Neural cell (in vitro differentiated cells): ENCODE data around the gene USP32. TPM values are rescaled to one million over a fixed set of nuclear protein-coding genes. Genes with fewer than 3 reads are reported as not detected.

Experiments used
- H2AFZ ChIP-seq: fragments of 200-600, 300-800 bp; sonication (generic), shearing (Covaris generic); 2 replicates; pipeline ENCODE4 v1.6.0; 2014; ENCODE audit warnings: low read depth, mild to moderate bottlenecking, antibody characterized with exemption, low read length, moderate library complexity
- H3F3A ChIP-seq: fragments of 200-600 bp; shearing (Covaris generic); 2 replicates; pipeline ENCODE4 v1.6.1; 2016; ENCODE audit warnings: mild to moderate bottlenecking, moderate library complexity, mixed read lengths, antibody characterized with exemption, low read length; ENCODE audit not compliant: insufficient read depth, poor library complexity, severe bottlenecking
- H3K27ac ChIP-seq: fragments of 200-600, 300-800 bp; sonication (generic), shearing (Covaris generic); 2 replicates; pipeline ENCODE4 v1.5.1; 2014; ENCODE audit warnings: mild to moderate bottlenecking, low read length, moderate library complexity
- H3K27me3 ChIP-seq: fragments of 300-800, 200-600 bp; sonication (generic), shearing (Covaris generic); 2 replicates; pipeline ENCODE4 v1.6.0; 2014; ENCODE audit warnings: mild to moderate bottlenecking, low read depth, low read length, moderate library complexity; ENCODE audit not compliant: insufficient read depth
- H3K36me3 ChIP-seq: fragments of 300-800, 200-600 bp; sonication (generic), shearing (Covaris generic); 2 replicates; pipeline ENCODE4 v1.5.1; 2014; ENCODE audit warnings: mild to moderate bottlenecking, antibody characterized with exemption, low read length, moderate library complexity; ENCODE audit not compliant: insufficient read depth
- H3K4me2 ChIP-seq: fragments of 300-800, 200-600 bp; sonication (generic), shearing (Covaris generic); 2 replicates; pipeline ENCODE4 v1.6.0; 2014; ENCODE audit warnings: mild to moderate bottlenecking, low read length
- H3K4me3 ChIP-seq: fragments of 300-800, 200-600 bp; sonication (generic), shearing (Covaris generic); 2 replicates; pipeline ENCODE4 v1.5.1; 2014; ENCODE audit warnings: mild to moderate bottlenecking, low read length, moderate library complexity
- H3K79me2 ChIP-seq: fragments of 200-600 bp; shearing (Covaris generic); replicated peaks from 2 replicates; pipeline ENCODE4 v1.6.0; 2014; ENCODE audit warnings: mild to moderate bottlenecking, low read length, moderate library complexity; ENCODE audit not compliant: insufficient read depth
- H3K9ac ChIP-seq: fragments of 300-800, 200-600 bp; sonication (generic), shearing (Covaris generic); 2 replicates; pipeline ENCODE4 v1.6.1; 2016; ENCODE audit warnings: mild to moderate bottlenecking, low read length, mixed read lengths
- H3K9me2 ChIP-seq: fragments of 200-600 bp; shearing (Covaris generic); 2 replicates; pipeline ENCODE4 v1.6.1; 2016; ENCODE audit warnings: mild to moderate bottlenecking, low read length, mixed read lengths; ENCODE audit not compliant: insufficient read depth
- H3K9me3 ChIP-seq: fragments of 200-600, 300-800 bp; sonication (generic), shearing (Covaris generic); 2 replicates; pipeline ENCODE4 v1.6.1; 2016; ENCODE audit warnings: mild to moderate bottlenecking, mixed run types, low read length, moderate library complexity, mixed read lengths
- H4K20me1 ChIP-seq: fragments of 200-600 bp; shearing (Covaris generic); 2 replicates; pipeline ENCODE4 v1.6.1; 2016; ENCODE audit warnings: mild to moderate bottlenecking, mixed run types; ENCODE audit not compliant: insufficient read depth
- EP300 ChIP-seq: fragments of 450-650 bp; conservative IDR thresholded peaks from 2 replicates; pipeline ENCODE4 v1.6.1; 2014; ENCODE audit warnings: antibody characterized with exemption, mild to moderate bottlenecking, moderate library complexity; ENCODE audit not compliant: poor library complexity, severe bottlenecking
- EZH2 ChIP-seq: fragments of 200-600, 300-800 bp; shearing (Covaris generic), sonication (generic); IDR thresholded peaks from 2 replicates; pipeline ENCODE4 v1.6.1; 2014; ENCODE audit warnings: antibody characterized with exemption, low read length, borderline replicate concordance, mild to moderate bottlenecking; ENCODE audit not compliant: insufficient read depth, poor library complexity, severe bottlenecking
- MXI1 ChIP-seq: fragments of 450-650 bp; conservative IDR thresholded peaks from 2 replicates; pipeline ENCODE4 v1.6.1; 2014; ENCODE audit warnings: antibody characterized with exemption, mild to moderate bottlenecking; ENCODE audit not compliant: poor library complexity, severe bottlenecking
- POLR2AphosphoS5 ChIP-seq: IDR thresholded peaks from 2 replicates; pipeline ENCODE4 v1.6.1; 2012
- RAD21 ChIP-seq: fragments of 450-650 bp; conservative IDR thresholded peaks from 2 replicates; pipeline ENCODE4 v1.6.1; 2014; ENCODE audit warnings: antibody characterized with exemption, mild to moderate bottlenecking, moderate library complexity
- SMC3 ChIP-seq: fragments of 450-650 bp; conservative IDR thresholded peaks from 2 replicates; pipeline ENCODE4 v1.6.1; 2014; ENCODE audit warnings: antibody characterized with exemption, mild to moderate bottlenecking, moderate library complexity; ENCODE audit not compliant: poor library complexity
- TAF1 ChIP-seq: IDR thresholded peaks from 2 replicates; pipeline ENCODE4 v1.6.1; 2012; ENCODE audit warnings: low read depth
- polyA plus RNA-seq: library from polyadenylated mRNA; depleted of rRNA; stranded (reverse); fragments of >200 nt; gene quantifications from 2 replicates; pipeline ENCODE4 v1.2.3, GENCODE V29; 2014
- TF ChIP-seq, protein P1 (sequence below): IDR thresholded peaks from 2 replicates; pipeline ENCODE4 v1.6.1; 2012; ENCODE audit warnings: borderline replicate concordance
- TF ChIP-seq, protein P2 (sequence below): fragments of 450-650 bp; IDR thresholded peaks from 2 replicates; pipeline ENCODE4 v1.5.1; 2014; ENCODE audit warnings: antibody characterized with exemption, mild to moderate bottlenecking, moderate library complexity; ENCODE audit not compliant: poor library complexity, severe bottlenecking

The USP32 gene
- polyA plus RNA-seq, 1 donor from 2014 or later = 25.7 TPM

DNA sequence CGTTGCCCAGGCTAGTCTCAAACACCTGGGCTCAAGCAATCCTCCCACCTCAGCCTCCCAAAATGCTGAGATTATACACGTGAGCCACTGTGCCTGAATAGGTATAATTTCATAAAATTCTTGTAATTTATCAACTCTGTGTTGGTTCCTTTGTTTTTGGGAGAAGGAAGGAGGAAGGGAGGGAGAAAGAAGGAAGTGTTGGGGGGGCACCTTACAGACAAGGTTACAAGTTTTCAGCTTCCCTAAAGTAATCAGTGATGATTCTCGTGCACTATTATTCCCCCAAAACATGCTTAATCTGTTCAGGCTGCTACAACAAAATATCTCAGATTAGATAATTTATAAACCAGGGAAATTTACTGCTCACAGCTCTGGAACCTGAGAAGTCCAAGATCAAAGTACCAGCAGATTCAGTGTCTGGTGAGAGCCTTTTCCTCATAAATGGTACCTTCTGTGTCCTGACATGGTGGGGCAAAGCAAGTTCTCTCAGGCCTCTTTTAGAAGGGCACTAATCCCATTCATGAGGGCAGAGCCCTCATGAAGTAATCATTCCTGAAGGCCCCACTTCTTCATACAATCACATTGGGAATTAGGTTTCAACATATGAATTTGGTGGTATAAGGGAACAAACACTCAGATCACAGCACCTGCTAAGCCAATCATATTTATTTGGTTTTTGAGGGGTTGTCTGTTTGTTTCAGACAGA is 28.1 kb downstream of the USP32 start:
- no peaks in the 10 kb centered on the region for H4K20me1 ChIP-seq

DNA sequence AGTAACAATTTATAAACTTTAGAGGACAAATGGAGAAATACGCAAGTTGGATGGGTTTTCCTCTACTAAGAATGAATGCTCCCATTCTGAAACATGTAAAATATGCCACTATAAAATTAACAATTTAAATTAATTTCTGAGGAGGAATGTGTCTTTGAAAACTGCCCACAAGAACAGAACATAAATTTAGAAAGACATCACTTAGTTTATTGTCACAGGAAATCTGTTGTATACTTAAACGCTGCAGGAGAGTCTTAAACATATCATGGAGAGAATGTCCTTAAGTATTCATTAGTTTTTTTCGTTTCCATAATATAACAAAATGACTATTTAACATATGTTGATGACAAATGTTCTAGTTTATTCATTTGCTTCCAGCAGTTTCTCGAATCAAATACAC is 29.6 kb downstream of the USP32 start:
- H3K4me2 ChIP-seq = no peak overlapping the region
- H3K27me3 ChIP-seq = no peaks in the 10 kb centered on the region
- H3K36me3 ChIP-seq = no peaks in the 10 kb centered on the region
- H3K9me2 ChIP-seq = no peaks in the 10 kb centered on the region
- no peak for TF ChIP-seq RAD21
- TF ChIP-seq, protein P1, sequence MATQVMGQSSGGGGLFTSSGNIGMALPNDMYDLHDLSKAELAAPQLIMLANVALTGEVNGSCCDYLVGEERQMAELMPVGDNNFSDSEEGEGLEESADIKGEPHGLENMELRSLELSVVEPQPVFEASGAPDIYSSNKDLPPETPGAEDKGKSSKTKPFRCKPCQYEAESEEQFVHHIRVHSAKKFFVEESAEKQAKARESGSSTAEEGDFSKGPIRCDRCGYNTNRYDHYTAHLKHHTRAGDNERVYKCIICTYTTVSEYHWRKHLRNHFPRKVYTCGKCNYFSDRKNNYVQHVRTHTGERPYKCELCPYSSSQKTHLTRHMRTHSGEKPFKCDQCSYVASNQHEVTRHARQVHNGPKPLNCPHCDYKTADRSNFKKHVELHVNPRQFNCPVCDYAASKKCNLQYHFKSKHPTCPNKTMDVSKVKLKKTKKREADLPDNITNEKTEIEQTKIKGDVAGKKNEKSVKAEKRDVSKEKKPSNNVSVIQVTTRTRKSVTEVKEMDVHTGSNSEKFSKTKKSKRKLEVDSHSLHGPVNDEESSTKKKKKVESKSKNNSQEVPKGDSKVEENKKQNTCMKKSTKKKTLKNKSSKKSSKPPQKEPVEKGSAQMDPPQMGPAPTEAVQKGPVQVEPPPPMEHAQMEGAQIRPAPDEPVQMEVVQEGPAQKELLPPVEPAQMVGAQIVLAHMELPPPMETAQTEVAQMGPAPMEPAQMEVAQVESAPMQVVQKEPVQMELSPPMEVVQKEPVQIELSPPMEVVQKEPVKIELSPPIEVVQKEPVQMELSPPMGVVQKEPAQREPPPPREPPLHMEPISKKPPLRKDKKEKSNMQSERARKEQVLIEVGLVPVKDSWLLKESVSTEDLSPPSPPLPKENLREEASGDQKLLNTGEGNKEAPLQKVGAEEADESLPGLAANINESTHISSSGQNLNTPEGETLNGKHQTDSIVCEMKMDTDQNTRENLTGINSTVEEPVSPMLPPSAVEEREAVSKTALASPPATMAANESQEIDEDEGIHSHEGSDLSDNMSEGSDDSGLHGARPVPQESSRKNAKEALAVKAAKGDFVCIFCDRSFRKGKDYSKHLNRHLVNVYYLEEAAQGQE = no peak
- no peak for TF ChIP-seq EZH2
- TF ChIP-seq EP300 = no peak
- TF ChIP-seq, protein P2, sequence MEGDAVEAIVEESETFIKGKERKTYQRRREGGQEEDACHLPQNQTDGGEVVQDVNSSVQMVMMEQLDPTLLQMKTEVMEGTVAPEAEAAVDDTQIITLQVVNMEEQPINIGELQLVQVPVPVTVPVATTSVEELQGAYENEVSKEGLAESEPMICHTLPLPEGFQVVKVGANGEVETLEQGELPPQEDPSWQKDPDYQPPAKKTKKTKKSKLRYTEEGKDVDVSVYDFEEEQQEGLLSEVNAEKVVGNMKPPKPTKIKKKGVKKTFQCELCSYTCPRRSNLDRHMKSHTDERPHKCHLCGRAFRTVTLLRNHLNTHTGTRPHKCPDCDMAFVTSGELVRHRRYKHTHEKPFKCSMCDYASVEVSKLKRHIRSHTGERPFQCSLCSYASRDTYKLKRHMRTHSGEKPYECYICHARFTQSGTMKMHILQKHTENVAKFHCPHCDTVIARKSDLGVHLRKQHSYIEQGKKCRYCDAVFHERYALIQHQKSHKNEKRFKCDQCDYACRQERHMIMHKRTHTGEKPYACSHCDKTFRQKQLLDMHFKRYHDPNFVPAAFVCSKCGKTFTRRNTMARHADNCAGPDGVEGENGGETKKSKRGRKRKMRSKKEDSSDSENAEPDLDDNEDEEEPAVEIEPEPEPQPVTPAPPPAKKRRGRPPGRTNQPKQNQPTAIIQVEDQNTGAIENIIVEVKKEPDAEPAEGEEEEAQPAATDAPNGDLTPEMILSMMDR = no peak
- no peak for TF ChIP-seq POLR2AphosphoS5
- no peak for TF ChIP-seq TAF1
- no peak overlapping the region for H2AFZ ChIP-seq
- no peaks in the 10 kb centered on the region for H3K9me3 ChIP-seq
- H3K79me2 ChIP-seq = peaks cover 10% of the 10 kb centered on the region
- no peaks in the 10 kb centered on the region for H3F3A ChIP-seq
- no peak overlapping the region for H3K9ac ChIP-seq
- no peaks in the 10 kb centered on the region for H4K20me1 ChIP-seq
- no peak overlapping the region for H3K27ac ChIP-seq
- no peak overlapping the region for H3K4me3 ChIP-seq

More for the DNA sequence above, 28.1 kb downstream of the USP32 start:
- H3K4me2 ChIP-seq = no peak overlapping the region
- H3K4me3 ChIP-seq = no peak overlapping the region
- H3F3A ChIP-seq = no peaks in the 10 kb centered on the region
- no peak overlapping the region for H3K9ac ChIP-seq
- no peak for TF ChIP-seq MXI1
- no peak for TF ChIP-seq POLR2AphosphoS5
- H3K9me2 ChIP-seq = no peaks in the 10 kb centered on the region
- no peak overlapping the region for H2AFZ ChIP-seq
- H3K27me3 ChIP-seq = no peaks in the 10 kb centered on the region
- no peaks in the 10 kb centered on the region for H3K9me3 ChIP-seq
- peaks cover 10% of the 10 kb centered on the region for H3K79me2 ChIP-seq
- no peaks in the 10 kb centered on the region for H3K36me3 ChIP-seq
- H3K27ac ChIP-seq = no peak overlapping the region

DNA sequence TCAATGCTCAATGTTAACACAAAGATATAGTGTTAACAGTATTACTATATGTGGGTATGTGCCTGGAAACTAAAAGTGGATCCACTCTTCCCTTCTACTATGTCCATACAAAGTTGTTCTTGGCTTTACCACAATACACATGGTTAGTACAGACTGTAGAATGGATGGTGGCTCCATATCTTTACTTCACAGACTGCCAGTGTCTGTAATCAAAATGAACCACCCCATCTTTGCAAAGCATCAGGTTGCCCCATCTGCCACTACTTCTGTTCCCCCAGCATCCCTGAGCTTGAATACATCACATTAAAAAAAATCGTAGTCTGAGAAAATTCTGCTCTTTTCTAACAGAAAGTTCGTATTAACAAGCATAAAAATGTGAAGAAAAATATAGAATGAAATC is 30.0 kb downstream of the USP32 start:
- no peak overlapping the region for H2AFZ ChIP-seq
- no peaks in the 10 kb centered on the region for H3K9me3 ChIP-seq
- no peak overlapping the region for H3K9ac ChIP-seq
- no peaks in the 10 kb centered on the region for H3K27me3 ChIP-seq
- H3K79me2 ChIP-seq = peaks cover 7% of the 10 kb centered on the region
- H3K27ac ChIP-seq = no peak overlapping the region
- H4K20me1 ChIP-seq = no peaks in the 10 kb centered on the region
- no peaks in the 10 kb centered on the region for H3K36me3 ChIP-seq
- no peak overlapping the region for H3K4me3 ChIP-seq
- TF ChIP-seq, protein P1 = no peak
- TF ChIP-seq SMC3 (no peak), EZH2 (no peak), EP300 (no peak), TAF1 (no peak), POLR2AphosphoS5 (no peak), RAD21 (no peak), MXI1 (no peak)
- TF ChIP-seq, protein P2 = no peak
- no peaks in the 10 kb centered on the region for H3K9me2 ChIP-seq
- H3F3A ChIP-seq = no peaks in the 10 kb centered on the region
- no peak overlapping the region for H3K4me2 ChIP-seq
